SH-SY5Y (cell line): ENCODE measurements around the gene ACIN1.

ENCODE experiments used
- GATA2 ChIP-seq: IDR thresholded peaks from 2 replicates; pipeline ENCODE4 v1.6.1; 2011; ENCODE audit warnings: mild to moderate bottlenecking, low read depth, low read length
- GATA3 ChIP-seq: IDR thresholded peaks from 2 replicates; pipeline ENCODE4 v1.6.1; 2011; ENCODE audit warnings: low read depth, mild to moderate bottlenecking, low read length, moderate library complexity

DNA sequence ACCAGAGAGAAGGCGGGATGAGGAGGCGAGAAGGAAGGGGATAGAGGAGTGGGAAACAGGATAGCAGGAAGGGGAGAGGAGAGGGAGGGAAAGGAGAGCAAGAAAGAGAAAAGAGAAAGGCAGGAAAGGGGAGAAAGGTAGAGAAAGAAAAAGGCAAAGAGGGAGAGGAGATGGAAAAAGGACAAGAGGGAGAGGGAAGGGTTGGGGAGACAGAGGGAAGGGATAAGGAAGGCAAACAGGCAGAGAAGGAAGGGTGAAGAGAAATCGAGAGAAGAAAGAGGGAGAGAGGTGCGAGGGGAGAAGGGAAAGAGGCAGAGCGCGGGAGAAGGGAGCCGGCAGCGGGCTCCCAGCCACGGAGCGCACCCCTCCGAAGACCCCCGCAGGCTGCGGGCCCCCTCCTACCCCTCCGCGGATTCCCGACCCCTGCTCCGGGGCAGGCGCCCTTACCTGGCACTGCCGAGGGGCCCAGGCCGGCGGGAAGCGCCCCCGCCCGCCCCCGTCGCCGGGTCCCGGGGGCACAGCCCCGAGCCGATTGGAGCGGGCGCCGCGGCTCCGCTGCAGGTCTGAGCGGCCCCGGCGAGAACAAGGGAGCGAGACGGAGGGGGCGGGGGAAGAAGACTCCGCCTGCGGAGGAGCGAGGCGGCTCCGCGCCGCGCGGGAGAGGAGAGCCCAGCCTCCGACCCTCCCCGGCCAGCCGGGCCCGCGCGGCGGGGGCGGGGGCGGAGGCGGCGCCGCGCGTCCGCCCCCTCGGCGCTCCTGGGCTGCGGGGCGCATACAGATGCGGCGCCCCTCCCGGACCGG lies 37.8 kb downstream of the ACIN1 start, which contains the start of gene CDH24:
- no peak for TF ChIP-seq GATA2
- no peak for TF ChIP-seq GATA3
